Ecto neural progenitor cell (in vitro differentiated cells): Measurements from ENCODE around the gene CCL20.
"Not testable (repeated sequence)": the region's sequence is repeated elsewhere in the genome, so short reads cannot be mapped to it uniquely, and the experiment has no call there.

Experiments
- DNase-seq: peaks from one replicate; pipeline ENCODE4 v3.0.0-alpha.2; 2018; ENCODE audit warnings: low spot score

CCL20 gene, protein sequence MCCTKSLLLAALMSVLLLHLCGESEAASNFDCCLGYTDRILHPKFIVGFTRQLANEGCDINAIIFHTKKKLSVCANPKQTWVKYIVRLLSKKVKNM

GRCh38 chr2:227813562-227814353 lies at the start of gene CCL20:
Gene CCL20, plus strand, starts transcription at chr2:227813842. Its CDS starts 70 bp downstream, at chr2:227813912.
- DNase-seq = no peak

DNA sequence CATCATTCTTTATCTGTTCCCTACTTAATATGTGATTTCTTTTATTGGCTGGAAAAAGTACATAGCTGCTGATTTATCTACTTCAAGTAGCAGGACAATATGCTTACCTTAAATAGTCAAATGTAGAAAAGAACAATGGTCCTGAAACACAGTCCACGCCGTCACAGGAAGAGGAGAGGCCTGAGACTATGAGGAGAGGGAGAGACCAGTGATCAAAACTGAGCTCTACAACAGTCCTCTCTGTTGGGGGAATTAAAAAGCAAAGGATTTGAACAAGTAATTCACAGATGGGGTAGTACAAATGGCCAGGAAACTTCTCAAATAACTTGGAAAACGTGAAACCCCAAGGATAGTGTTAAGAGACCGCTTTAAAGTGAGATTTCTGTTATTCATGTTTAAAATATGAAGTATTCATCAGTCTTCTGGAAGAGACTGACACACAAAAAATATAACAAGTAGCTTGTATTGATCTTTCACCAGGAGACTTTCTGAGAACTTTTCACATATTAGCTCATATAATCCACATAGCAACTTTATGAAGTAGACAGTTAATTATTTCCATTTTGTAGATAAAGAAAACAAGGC lies 47.8 kb upstream of the CCL20 start:
- no peak for DNase-seq

- peak; percentile 87 for DNase-seq
Measured at GRCh38 chr2:227766373-227766883, 47.2 kb upstream of the CCL20 start.

DNA sequence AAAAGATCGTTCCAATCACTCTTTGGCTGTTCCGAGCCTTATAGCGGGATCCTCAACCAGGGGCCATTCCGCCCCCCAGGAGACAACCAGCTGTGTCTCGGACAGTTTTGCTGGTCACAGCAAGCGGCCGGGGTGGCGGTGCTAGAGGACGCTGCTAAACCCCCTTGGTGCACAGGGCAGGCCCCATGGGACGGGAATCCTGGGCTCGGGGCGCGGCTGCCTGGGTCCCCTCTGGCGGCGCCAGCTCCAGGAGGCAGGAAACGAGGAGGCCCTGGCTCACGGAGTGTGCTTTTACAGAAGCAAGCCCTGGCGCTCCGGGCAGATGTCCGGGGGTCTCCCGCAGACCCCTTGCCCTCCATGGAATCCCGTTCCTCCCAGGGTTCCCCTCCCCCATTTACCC lies 45.8 kb upstream of the CCL20 start:
- no peak for DNase-seq

DNA sequence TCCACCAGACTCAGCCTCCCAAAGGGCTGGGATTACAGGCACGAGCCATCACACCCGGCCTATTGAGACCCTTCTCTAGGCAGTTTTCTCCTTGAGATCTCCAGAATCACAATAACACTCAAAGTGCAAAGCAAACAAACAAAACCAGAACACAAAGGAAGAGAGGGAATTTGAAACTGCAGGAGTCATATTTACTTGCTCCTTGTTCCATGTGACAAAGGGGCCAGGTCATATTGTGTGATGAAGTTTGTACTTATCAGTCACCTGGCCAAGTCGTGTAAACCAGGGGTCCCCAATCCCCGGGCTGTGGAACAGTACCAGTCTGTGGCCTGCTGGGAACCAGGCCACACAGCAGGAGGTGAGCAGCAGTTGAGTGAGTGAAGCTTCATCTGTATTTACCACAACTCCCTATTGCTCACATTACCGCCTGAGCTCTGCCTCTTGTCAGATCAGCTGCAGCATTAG lies 41.4 kb upstream of the CCL20 start:
- no peak for DNase-seq

DNA sequence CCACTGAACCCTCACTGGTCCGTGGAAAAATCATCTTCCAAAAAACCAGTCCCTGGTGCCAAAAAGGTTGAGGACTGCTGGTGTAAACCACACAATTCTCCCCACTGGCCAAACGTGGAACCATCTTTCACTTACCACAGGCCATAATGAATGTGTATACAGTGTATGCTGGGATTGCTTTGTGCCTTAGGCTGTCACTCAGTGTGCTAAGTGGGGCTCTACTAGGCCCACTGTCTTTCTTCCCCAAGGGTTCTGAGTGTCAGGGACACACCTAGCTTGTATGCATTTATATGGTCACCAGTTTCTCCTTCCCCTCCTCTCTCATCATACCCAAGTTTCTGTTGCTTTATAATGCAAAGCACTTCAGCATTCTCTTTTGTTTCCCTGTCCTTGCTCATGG lies 40.7 kb upstream of the CCL20 start:
- DNase-seq = no peak

DNA sequence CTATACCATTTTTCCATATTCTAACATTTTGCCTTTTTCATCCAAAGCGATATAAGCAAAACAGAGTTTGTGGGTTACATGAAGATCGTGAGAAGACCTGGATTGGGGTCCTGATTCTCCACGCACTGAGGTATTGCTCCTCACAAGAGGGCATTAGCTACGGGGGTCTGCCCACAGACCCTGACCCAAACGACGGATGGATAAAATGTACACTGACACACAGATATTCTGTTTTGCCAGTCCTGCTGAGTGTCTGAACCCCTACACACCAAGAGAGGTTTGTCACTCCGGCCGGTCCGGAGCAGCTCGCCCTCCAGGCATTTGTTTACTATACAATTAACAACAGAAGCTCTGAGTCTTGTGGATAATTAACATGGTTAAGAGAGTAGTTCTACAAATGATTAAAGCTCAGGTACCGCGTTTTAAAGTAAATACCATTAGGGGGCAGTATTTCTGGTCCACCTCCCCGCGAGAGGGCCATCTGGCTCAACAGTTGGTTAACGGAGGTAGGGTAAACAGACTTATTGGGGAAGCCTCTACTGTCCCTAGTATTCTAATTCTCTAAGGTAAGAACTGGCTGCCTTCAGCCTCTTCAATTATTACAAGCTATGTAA lies 39.5 kb upstream of the CCL20 start:
- no peak for DNase-seq

DNA sequence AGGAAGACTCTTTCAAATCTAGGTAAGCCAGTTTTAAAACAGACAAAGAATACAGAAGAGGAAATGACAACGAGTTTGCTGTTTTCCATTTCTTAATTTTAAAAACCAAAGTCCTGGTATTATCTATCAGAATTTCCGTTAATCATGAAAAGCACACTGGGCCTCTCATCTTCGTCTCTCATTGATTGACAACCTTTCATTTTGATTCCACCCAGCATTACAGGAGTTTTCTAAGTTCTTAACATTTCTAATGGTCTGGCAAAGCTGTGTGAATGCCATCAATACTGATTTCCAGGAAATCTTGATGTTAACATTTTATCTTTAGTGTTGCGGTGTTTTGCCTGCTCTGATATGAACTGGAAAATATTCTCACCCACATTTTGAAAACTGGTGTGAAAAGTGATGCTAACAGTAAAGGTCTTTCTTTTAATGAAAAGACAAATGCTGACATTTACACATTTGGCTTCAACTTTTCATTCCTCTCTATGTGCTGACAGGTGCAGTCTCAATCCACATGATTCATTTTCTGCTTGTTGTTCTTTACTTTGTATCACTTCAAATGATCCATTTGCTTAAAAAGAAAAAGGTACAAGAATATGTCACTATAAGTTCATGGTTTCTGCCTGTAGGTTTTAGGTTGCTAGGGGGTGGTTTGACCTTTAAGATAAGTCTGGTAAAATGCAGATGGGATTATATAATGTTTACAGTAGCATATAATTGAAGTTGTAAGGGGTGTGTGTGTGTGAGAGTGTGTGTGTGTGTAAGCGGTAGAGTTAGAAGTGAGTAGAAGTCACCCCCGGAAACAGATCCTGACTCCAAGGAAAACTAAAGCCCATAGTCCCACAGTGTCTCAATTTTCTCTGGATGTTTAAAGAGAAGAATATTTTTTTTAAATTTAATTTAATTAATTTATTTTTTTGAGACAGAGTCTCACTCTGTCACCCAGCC lies 38.5 kb upstream of the CCL20 start:
- DNase-seq = no peak

DNA sequence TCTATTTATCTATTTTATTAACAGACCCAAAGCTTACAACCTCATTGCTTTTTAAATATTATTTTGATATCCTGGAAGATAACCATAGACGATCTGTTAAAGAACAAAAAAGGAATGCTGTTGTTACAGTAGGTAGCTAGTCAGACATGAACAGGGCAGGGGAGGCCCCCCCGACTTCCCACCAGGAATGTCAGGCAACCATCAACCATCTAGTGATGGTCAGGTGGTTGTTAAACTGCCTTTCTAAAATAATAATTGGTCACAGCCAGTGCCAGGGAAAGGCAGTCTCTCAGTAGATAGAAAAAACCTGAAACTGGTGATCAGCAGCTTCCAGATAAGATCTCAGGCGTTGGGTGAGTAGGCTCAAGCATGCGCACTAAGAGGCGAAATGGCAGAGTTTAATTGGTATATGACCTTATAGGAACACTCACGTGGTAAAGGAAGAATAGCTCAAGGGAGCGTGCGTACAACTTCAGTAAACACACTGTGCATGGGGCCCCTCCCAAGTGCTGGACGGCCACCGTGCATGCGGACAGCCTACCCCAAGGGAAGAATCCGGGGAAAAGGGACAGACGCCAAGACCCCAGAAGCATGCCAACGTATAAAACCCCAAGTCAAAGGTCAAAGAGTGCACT lies 32.5 kb upstream of the CCL20 start:
- no peak for DNase-seq

GRCh38 chr2:227781841-227782240 lies 31.8 kb upstream of the CCL20 start:
- no peak for DNase-seq

- DNase-seq = no peak
Measured at GRCh38 chr2:227782804-227783203, 30.8 kb upstream of the CCL20 start.

- DNase-seq = no peak
Measured at GRCh38 chr2:227783404-227784138, 30.1 kb upstream of the CCL20 start.

DNA sequence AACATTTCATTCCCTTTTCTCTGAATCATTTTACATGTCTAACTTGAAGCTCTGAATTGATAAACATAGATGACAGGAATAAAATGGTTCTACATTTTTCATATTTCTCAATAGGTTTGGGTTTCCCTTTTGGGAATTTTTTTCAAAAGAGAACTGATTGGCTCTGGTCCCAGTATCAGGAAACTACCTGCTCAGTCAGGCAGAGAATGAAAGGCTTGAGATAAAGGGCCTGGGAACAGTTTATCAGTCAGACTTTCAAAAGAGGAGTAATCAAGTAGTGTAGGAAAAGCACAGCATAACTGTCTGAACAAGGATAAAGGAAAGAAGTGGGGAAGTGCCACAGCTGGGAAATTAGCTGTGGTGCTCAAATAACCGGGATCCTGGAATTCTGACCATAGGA lies 28.3 kb upstream of the CCL20 start:
- no peak for DNase-seq

GRCh38 chr2:227788561-227789018 lies 25.1 kb upstream of the CCL20 start:
- DNase-seq = no peak

DNA sequence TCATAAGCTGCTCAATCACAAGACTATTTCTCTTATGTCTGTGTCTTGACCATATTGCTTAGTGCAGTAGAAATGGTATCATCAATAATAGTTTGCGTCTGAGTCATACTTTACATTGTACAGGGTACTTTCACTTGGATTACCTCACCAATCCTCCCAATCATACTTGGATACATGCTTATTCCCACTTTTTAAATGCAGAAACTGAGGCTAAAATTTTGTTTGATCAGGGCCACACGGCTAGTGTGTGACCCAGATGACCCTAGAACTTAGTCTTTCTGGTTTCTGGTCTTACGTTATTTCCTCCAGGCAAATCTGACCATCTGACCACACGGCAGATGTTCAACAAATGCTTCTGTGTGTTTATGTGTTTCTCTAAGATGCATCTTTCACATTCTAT lies 23.8 kb upstream of the CCL20 start:
- DNase-seq = no peak

GRCh38 chr2:227793148-227793712 lies 20.4 kb upstream of the CCL20 start:
- DNase-seq = no peak

DNA sequence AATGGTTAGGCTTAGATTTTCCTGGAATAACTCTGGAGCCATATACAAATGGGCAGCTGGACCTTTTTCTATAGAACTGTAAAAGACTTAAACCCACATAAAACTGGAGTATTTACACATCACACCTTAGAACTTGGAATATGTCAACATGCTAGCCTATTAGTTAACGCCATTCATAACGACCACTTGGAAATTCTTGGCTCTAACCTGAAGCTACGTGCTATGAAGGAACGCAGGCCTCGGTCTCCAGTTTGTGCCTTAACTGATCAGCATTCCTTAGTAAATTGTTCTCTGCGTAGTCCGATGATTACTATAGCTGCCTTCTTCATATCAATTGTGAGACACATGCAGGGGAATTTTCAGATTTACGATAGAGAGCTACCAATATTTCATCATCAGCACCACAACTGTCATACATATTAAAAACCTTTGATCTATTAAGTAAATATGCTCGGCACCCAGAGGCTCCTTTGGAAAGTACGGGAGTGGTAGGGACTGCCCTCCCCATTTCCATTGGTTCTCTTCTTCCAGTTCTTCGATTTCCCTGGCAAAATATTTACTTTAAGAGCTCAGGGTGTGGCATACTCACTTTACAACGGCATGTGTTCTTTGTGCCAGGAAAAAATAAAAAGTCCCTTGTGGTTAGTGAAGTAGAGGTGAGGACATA lies 17.5 kb upstream of the CCL20 start:
- no peak for DNase-seq

- DNase-seq = not testable (repeated sequence)
Measured at GRCh38 chr2:227796768-227797167, 16.9 kb upstream of the CCL20 start.

DNA sequence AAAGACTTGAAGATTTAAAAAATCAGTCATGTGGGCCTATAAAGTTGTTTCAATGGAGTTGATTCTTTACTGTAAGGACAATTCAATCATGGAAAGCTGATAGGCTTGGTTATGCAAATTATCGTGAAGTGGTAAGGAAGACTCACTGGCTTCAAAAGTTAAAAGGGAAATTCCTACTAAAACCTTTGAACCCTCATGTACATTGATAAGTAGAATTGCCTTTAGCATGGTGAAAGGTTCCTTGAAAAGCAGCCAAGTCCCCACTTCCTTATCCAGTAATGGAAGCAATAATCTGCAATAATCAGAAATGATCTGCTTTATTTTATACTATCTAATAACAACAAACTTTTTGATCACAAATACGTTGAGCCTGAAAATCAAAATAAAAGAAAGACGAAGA lies 14.4 kb upstream of the CCL20 start:
- no peak for DNase-seq
